UCSD-AML1 (cell line): ENCODE data around the gene CDC34.
A peak's percentile ranks its signal among the peaks of the same experiment; 100 is the strongest.

Source experiments
- DNase-seq: peaks from one replicate; lab custom pipeline; 2025; ENCODE audit not compliant: unreplicated experiment; lab: John Stamatoyannopoulos, UW

Gene CDC34

DNA sequence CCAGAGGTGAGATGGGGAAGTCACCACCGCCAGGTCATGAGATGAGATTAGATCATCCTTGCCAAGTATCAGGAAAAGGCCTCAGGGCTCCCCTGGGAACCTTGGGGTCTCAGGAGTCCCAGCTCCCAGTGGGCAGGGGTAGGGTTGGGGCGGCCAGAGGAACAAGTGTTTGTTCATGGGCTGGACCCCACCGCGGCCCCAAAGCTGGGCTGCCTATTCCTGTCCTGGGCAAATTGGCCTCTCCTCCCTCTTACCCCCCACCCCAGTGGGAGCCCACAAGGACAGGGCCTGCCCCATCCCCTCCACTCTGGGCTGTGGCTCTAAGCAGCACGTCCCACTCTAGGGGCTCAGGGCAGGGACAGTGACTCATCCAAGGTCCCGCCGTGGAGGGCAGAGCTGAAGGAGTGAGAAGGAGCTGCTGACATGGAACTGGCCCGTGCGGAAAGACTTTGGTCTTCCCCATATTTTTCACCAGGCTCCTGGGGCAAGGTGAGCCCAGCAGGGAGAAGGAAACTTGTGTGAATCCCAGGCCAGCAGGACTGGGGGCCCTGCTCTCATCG is 54.1 kb downstream of the CDC34 start:
- no peak for DNase-seq

DNA sequence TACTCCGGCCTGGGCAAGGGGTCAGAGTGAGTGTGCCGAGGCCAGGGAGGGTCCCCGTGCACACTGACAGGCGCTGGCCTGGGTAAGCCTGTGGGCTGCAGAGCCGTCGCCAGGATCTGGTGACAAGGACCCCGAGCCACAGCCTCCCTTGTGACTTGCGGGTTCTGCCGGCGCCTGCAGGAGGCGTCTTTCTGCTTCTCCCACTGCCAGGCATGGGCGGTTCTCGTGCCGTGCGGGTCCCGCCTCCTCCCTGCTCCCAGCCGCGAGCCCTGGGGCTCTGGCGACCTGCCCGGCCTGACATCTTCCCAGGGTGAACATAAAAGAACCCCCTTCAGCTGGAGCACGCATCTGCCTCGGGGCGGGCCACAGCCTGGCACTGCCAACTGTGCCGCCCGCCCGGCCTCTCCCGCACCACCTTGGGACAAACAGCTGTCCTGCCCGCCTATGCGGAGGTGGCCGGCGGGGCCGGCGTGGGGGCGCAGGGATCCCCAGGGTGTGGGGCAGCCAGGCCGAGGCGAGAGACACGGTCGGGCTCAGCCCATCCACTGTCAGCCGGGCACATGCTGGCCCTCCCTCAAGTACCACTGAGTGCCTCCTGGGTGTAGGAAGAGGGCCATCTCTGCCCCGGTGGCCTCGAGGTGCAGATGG is 56.7 kb downstream of the CDC34 start:
- DNase-seq = peak; percentile 70

DNA sequence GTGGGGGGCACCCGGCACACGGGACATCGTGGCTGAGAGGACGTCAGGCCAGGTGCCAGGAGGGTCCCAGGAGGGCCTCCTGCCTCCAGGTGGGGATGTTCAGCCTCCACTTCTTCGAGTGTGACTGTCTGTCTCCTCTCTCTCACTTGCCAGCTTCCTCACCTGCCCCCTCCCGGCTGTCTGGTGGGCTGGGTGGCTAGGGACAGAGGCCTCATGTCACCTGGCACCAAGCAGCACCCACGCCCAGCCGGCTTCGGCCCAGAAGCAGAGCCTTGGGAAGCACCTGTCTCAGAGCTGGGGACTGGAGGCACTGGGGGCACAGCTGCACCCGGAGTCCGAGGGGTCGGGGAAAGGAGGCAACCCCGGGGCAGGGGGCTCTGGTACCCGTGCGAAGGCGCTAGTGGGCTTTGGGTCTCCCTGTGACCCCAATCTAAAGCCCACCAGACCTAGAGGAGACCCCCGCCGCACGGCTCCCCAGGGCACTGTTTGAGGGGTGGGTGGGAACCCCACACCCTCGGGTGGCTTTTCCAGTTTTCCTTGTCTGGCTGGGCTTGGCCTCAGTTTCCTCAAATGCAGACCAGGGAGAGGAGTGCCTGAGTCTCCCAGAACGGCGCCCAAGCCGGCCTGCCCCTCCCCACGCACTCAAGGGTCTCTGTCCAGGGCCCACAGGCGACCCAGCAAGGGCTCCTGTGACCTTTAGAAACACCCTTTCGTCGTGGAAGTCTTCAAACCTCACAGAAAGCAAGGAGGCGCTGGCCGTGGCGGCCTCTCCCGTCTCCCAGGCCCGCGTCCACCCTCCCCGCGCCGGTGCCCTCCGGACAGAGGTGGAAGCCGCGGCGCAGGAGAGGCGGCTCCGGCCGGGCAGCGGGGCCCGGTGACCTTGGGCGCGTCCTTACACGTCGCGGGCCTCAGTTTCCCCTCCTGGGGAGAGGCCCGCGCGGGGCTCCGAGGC is 57.5 kb downstream of the CDC34 start:
- DNase-seq = no peak

DNA sequence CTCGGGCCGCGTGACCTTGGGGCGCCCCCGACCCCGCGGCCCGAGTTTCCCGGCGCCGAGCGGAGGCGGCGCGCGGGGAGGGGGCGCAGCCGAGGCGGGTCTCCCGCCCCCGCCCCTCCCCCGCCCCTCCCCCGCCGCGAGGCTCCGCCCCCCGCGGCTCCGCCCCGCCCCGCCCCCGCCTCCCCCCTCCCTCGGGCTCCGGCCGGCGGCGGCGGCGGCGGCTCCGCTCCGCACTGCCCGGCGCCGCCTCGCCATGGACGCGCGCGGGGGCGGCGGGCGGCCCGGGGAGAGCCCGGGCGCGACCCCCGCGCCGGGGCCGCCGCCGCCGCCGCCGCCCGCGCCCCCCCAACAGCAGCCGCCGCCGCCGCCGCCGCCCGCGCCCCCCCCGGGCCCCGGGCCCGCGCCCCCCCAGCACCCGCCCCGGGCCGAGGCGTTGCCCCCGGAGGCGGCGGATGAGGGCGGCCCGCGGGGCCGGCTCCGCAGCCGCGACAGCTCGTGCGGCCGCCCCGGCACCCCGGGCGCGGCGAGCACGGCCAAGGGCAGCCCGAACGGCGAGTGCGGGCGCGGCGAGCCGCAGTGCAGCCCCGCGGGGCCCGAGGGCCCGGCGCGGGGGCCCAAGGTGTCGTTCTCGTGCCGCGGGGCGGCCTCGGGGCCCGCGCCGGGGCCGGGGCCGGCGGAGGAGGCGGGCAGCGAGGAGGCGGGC is 58.3 kb downstream of the CDC34 start, which contains the start of gene HCN2:
HCN2 (plus strand) TSS at position 189 of the 703 bp plus-strand sequence; CDS start at position 254, 65 bp downstream.
- DNase-seq = no peak

DNA sequence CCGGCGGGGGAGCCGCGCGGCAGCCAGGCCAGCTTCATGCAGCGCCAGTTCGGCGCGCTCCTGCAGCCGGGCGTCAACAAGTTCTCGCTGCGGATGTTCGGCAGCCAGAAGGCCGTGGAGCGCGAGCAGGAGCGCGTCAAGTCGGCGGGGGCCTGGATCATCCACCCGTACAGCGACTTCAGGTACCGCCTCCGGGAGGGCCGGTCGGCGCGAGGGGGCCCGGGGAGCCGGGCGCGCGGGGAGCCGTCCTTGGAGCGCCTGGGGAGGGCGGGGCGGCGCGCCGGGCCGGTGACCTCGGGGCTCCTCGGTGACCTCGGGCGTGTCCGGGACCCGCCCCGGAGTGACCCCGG is 58.8 kb downstream of the CDC34 start:
- DNase-seq = no peak

DNA sequence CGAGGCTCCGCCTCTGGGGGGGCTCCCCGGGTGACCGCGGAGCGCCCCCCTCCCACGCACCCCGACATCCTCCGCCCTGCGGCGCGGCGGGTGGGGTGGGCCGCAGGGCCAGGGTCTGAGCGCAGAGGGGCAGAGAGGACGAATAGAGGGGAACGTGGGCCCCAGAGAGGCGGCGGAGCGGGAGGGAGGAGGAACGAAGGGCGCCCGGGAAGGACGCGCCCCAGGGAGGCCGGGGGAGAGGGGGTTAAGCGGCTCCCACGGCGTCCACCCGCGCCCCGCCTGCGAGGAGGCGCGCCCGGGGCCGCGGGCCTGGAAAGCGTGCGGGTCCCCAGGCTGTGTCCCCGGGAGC is 59.2 kb downstream of the CDC34 start:
- DNase-seq = no peak

DNA sequence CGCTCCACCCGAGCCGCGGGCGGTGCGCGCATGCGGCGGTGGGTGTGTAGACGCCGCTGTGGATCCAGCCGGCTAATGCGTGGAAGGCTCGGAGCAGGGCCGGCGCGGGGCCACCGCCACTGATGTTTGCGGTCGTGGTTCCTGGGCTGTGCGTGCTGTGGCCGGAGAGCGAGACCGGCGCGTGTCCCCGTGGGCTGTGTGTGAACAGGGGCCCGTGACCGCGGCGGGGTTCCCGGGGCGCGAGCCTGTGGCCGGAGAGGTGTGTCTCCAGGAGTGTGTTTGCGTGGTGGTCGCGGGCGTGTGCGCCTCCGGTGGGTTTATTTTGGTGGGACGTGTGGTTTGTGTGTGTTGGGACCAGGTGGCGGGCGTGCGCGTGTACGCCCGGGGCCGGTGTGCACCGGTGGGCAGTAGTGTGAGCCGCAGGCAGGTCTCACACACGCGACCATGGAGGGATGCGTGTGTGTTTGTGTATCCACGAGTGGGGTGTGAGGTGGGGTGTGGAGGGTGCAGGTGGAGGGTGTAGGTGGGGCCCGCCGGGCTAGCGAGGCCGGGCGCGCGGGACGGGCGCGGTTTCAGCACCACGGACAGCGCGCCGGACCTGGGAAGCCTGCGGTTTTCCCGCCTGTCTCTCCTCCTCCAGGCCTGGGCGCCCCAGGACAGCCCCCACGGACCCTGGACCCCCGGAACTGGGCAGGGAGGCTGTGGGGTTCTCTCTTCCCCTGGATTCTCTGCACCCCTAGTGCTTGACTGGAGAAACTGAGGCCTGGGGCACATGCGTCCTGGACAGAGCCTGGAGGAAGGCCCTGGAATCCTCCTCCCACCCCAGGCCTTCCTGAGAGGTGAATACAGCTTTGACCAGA is 59.8 kb downstream of the CDC34 start:
- peak; percentile 28 for DNase-seq
